MM.1S (cell line): Measurements from ENCODE around the gene CLN6.
"Not testable (repeated sequence)": the region's sequence is repeated elsewhere in the genome, so short reads cannot be mapped to it uniquely, and the experiment has no call there.

ENCODE experiments used
- CTCF ChIP-seq: fragments of 300-600 bp; sonication (generic); IDR thresholded peaks from 2 replicates; pipeline ENCODE4 v1.5.1; 2016; ENCODE audit warnings: antibody characterized with exemption, low read length, mixed read lengths
- EZH2 ChIP-seq: fragments of 300-600 bp; sonication (generic); optimal IDR thresholded peaks from 2 replicates; pipeline ENCODE3; 2017; ENCODE audit warnings: low read depth, mild to moderate bottlenecking, antibody characterized with exemption, low read length, mixed read lengths

GRCh38 chr15:68213491-68213845, 16.1 kb downstream of the CLN6 start:
- not testable (repeated sequence) for TF ChIP-seq CTCF, EZH2
